ENCODE data around the gene KIAA1671. TPM values are rescaled to one million over a fixed set of nuclear protein-coding genes. Genes with fewer than 3 reads are reported as not detected.

The KIAA1671 gene
- total and polyA plus RNA-seq, 9 of the 15 experiments (the other 6 are each of a cell fraction or from before 2014, with no cell fraction given): under 0.01 to 0.11 (median 0.02) TPM; not detected in 5

DNA sequence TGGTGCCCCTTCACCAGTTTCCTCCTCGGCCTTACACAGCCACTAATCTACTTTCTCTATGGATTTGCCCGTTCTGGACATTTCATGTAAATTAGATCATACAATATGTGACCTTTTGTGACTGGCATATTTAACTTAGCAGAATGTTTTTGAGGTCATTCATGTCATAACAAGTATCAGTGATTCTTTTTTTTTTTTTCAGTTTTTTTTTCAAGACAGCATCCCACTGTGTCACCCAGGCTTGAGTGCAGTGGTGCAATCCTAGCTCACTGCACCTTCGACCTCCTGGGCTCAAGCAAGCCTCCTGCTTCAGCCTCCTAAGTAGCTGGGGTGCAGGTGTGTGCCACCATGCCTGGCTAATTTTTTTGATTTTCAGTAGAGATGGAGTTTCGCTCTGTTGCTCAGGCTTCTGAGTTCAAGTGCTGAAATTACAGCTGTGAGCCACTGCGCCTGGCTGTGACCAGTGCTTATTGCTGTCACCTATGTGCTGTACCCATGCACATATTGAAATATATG lies 22.7 kb downstream of the KIAA1671 start:
- ATAC-seq (no peak), DNase-seq (ENCODE audit: extremely low read depth in 1 of 4, low spot score in 3 of 4) (no peak), FAIRE-seq (no peak)
- ChIA-PET CTCF (ENCODE audit: low intra/inter-chr PET ratio) (no interaction called here), POLR2A (no interaction called here)
- Histone ChIP-seq H3K4me1 (replicated peaks in 1 of 2; ENCODE audit: control insufficient read depth in 2 of 2, insufficient read depth in 2 of 2, low read length in 2 of 2) (no peaks in the 10 kb centered on the region; a peak in 1 of 5 replicates), H3K9me3 (replicated peaks; ENCODE audit: control insufficient read depth, insufficient read depth, low read depth, low read length) (no peaks in the 10 kb centered on the region), H3K4me3 (no peak overlapping the region), H3K4me2 (ENCODE audit: insufficient read depth, low read length) (no peak overlapping the region), H4K20me1 (replicated peaks; ENCODE audit: control insufficient read depth, insufficient read depth, low read length) (no peaks in the 10 kb centered on the region; the same call in 1 of the 2 replicates), H3K27ac (ENCODE audit: extremely low read depth, low read depth, low read length) (no peak overlapping the region), H3K36me3 (ENCODE audit: control insufficient read depth, insufficient read depth, low read length) (no peaks in the 10 kb centered on the region), H3K9ac (ENCODE audit: insufficient read depth in 1 of 2, low read depth in 2 of 2, low read length in 2 of 2) (no peak overlapping the region), H3K9me1 (ENCODE audit: control insufficient read depth, insufficient read depth, low read length) (no peaks in the 10 kb centered on the region), H3K27me3 (ENCODE audit: control insufficient read depth in 2 of 2, insufficient read depth in 2 of 2, low read length in 2 of 2) (peaks cover 0 to 7% of the 10 kb centered on the region in 2 experiments; a peak in 1 of 5 replicates), H3K79me2 (ENCODE audit: control insufficient read depth, insufficient read depth, low read length) (no peaks in the 10 kb centered on the region), H2AFZ (ENCODE audit: low read depth, low read length) (no peak overlapping the region)
- intact Hi-C loops (cut with micrococcal nuclease) (no loop called here), in situ Hi-C loops (cut with MboI) (no loop called here)
- no TSS peak for BruUV-seq (replicated peaks)
- TF ChIP-seq ZFX (CRISPR knock-in tag; IDR thresholded peaks at IDR 0.05) (no peak), GABPB1 (CRISPR knock-in tag; IDR thresholded peaks at IDR 0.05) (no peak), KDM2B (CRISPR knock-in tag; IDR thresholded peaks at IDR 0.05) (no peak), SIX5 (IDR thresholded peaks at IDR 0.05; ENCODE audit: borderline replicate concordance in 1 of 2, insufficient read depth in 1 of 2, low read depth in 1 of 2, low read length in 2 of 2) (no peak), ZNF174 (CRISPR knock-in tag; IDR thresholded peaks at IDR 0.05) (no peak), MAFK (IDR thresholded peaks at IDR 0.05; ENCODE audit: low read length) (no peak), ELF2 (CRISPR knock-in tag; IDR thresholded peaks at IDR 0.05) (no peak)
- TF ChIP-seq, protein P1, sequence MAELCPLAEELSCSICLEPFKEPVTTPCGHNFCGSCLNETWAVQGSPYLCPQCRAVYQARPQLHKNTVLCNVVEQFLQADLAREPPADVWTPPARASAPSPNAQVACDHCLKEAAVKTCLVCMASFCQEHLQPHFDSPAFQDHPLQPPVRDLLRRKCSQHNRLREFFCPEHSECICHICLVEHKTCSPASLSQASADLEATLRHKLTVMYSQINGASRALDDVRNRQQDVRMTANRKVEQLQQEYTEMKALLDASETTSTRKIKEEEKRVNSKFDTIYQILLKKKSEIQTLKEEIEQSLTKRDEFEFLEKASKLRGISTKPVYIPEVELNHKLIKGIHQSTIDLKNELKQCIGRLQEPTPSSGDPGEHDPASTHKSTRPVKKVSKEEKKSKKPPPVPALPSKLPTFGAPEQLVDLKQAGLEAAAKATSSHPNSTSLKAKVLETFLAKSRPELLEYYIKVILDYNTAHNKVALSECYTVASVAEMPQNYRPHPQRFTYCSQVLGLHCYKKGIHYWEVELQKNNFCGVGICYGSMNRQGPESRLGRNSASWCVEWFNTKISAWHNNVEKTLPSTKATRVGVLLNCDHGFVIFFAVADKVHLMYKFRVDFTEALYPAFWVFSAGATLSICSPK (IDR thresholded peaks at IDR 0.05; ENCODE audit: borderline replicate concordance): no peak
- 0% methylated on average over 5 of the region's 5 CpGs for WGBS (ENCODE audit: insufficient coverage, low coverage, missing lambda C conversion rate)
